HG02588 (cell line): ENCODE data around the gene SREBF1.

Source experiments
- ATAC-seq: cut with Tn5 transposase; IDR thresholded peaks from one replicate; pipeline ENCODE4 v1.9.1; 2021; ENCODE audit warnings: mild to moderate bottlenecking, moderate library complexity; ENCODE audit not compliant: unreplicated experiment

The SREBF1 gene

DNA sequence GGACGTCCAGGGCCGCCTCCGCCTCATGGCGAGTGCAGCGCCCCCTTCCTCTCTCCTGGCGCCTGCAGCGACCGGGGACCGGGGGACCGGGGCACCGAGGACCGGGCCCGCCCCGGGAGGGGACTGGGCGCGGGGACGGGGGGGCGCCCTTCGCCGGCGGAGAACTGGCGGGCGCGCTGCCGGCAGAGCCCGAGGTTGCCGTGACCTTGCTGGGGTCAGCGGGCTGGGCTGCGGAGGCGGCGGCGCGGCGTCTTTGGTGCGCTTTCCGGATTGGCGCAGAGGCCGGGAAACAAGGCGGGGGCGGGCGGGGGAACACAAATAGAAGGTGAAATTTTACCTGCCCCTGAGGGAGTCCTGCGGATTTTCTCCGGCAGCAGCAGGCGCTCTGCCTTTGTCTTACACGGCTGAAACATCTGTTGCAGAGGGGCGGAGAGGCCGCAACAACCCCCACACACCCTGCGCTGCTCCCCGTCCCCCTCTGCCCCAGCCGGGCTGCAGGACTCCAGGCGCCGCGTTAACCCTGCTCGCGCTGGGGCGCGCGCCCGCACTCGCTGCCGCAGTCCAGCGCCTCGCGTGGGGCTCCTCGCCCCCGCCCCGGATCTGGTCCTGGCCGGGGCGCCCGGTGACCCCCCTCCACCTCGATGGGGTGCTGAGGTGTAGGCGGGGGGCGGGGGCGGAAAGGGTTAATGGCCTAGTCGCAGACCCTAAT, 53.5 kb downstream of the SREBF1 start:
- ATAC-seq = no peak

DNA sequence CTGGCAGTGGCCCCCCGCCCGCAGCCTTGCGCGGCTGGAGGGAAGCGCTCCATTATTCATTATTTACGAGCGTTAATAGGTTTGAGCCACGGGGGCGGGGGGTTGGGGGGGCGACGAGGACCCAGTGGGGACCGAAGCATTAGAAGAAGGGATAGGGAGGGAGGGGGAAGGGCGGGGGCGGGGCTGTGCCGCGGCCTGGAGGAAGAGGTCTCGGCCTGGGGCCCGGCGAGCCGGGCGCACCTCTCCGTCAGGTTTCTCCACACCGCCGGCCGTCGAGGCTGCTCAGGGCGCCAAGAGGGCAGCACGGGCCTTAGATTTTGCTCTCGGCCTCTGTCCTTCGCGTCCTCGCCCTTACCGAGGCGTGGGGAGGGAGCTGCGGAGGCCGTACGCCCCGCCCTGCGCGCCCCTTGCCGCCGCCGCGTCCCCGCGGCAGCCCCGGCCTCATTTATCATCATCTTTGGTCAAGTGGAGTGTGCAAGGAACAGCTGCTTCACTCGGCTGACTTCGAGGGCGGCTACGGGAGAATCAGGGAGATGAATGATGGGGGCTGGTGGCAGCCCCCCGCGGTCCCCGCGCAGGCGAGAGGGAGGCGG, 54.2 kb downstream of the SREBF1 start:
- no peak for ATAC-seq

DNA sequence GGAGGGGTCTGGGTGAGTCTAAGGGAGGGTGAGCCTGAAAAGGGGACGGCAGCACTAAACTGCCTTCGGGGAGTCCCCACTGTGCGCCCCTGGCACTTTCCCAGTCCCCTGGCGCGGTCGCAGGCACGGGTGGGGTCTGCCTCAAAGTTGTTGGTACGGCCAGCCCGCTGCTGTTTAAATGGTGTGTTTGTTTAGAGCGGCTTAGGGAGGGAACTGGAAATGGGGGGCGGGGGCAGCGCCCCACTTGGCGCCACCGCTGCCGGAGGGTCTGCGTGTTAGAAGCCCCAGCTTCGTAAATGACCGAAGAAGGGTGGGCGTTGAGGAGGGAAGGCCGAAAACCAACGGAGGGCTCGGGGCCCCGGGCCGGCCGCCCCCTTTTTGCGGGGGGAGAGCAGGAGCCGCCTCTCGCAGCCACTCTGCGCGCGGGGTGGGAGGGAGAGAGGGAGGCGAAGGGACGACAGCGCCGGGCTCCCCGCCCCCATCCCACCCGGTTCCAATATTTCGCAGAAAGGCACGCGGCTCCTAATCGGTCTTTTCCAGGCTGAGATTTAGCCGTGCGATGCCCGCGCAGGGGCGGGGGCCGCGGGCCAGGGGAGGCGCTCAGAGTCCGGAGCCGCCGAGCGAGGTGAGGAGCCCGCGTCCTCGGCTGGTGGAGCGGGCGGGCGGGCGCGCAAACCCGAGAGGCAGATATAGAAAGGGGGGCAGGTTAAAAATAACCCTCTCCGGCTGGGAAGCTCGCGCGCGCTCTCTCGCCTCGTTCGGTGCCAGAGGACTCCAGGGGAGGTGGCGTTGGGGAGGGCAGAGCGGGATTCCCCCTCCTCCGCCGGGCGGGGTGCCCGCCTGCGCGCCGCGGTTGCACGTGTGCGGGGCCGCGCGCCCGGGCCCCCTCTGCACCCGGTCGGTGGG, 54.9 kb downstream of the SREBF1 start:
- no peak for ATAC-seq

DNA sequence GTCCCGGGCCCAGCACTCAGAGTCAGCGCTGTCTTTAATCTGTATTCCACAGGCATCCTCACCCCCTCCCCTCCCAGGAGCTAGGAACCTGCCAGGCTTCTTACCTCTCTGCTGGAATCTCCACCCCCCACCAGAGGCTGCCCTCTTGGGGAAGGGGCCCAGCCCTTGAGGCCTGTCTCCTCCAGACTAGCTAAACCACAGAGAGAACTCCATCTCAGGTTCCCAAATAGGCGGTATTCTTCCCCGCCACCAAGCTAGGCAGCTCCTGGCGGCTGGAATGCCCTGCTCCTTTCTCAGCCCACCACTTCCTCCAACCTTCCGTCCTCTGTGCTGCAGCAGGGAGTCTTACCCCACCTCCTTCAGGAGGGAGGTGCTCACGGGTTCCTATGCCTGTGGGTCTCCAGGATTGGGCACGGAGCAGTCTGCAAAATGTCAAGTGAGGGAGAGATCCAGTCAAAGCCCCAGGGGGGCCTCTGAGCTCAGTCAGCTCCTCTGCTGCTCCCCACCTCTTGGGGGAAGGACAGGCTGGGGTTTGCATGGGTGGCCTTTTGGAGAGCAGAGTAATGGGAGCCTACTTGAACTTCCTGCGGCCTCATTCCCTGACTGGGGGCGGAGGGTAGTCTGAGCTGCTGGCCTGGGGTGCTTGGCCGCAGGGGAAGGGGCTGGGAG, 55.7 kb downstream of the SREBF1 start:
- no peak for ATAC-seq

DNA sequence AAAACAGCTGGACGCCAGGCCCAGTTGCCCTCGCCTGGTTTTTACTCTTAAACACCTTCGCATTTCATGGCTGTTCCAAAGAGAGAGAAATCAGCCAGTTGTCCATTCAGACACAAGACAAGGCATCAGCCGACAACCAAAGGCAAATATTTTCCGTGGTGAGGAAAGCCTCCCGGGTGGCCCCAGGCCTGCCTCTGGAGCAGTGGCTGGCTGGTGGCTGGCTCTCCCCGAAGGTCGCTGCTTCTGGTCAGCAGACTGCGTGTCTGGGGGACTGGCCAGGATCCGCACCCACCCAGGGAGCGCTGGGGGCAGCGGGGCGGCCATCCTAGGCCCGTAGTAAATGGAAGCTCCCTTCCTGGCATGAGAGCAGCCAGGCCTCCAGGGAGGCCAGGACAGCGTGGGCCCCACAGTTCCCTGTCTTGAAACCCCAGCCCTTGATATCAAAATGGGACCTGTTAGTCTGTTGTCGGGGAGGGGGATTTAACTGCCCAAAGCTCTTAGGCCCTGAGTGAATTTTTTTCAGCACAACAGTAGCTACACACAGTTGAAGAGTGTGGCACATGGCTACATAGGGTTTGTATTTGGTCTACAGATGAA, 57.7 kb downstream of the SREBF1 start:
- ATAC-seq = no peak

DNA sequence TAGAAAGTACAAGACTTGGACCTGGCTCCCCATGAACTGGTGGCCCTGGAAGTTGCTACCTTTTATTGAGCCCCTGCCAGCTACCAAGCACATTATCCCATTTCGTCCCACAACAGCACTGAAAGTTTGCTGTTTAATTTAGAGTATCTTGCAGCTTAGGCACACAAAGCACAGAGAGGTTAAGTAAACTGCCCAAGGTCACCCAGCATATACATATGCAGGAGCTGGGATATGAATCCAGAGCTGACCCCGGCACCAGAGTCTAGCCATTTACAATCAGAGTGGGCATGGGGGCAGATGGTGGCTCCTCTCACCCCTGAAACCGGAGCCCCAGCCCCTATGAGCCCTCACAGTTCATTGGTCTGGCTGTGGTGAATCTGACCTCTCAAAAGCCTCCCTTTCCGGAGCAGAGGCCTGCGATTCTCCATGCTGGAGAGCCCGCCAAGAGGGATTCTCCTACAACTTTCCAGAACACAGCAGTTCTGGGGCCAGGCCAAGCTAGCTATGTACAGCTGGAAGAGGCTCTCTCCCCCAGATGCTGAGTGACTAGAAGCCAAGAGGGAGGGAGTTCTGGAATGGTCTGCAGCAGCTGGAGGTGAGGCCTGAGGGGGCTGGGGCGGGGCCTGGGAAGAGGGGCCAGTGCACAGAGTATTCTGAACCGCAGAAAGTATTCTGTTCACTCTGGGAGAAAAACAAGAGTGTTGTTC, 58.3 kb downstream of the SREBF1 start:
- ATAC-seq = no peak

DNA sequence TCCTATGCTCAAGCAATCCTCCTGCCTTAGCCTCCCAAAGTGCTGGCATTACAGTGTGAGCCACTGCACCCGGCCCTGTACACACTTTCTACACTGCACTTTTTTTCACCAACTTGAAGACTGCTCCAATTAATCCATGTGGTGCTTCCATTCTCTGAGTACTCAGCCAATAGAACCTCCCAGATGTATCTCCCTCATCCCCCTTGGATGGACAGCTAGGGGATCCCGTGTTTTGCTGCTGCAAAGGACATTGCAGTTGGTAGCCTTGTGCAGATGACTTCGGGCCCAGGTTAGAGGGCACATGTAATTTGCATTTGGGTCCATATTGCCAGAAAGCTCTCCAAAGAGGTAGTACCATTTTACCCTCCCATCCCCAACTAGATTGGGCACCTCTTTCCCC, 59.9 kb downstream of the SREBF1 start:
- ATAC-seq = no peak

DNA sequence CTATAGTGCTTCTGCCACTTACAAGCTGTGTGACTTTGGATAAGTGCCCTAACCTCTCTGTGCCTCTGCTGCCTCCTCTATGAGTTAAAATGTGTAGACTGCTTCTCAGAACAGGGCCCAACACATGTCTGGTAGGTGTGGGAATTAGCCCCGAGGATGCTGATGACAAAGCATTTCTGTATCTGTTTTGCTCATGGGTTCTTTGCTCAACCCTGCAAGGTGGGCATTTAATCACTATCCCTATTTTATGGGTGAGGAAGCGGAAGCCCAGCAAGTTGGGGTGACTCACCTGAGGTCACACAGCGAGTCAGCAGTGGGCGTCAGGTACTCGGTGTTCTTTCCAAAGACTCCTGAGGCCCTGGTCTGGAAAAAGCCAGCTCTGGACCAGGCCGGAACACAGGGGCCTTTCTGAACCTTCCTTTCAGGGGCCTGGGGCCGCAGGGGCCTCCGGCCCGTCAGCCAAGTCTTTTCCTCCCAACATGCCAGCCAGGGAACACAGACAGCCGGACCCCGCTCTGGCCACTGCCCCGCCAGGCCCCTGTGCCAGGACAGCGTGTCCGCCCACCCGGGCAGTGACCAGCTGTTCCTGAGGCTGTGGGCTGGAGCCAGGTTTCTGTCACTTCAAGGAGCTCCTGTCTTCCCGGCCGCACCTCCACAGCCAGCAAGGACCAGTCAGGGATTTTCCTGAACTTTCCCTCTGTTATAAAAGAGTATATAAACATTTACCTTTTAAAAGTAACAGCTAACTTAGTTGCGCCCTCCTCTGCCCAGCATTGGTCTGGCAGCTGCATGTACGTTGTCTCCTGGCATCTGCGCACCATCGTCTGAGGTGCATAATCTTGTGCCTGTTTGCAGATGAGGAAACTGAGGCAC, 62.5 kb downstream of the SREBF1 start:
- no peak for ATAC-seq

DNA sequence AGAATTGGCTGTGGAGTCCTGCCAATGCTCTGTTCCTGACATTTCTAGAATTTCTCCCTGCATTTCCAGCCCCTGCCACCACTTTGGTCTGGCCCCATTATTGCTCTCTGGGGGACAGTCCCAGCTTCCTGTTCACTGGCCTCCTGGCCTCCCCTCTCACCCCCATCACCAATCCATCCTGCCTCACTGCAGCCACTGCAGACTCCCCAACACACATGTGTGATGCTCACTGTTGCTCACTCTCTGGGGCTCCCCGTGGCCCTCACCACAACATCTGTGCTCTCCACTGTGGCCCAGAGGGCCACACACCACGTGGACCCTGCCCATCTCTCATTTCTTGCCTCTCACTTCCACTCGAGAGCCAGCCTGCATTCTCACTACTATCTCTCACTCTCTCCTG, 64.6 kb downstream of the SREBF1 start:
- ATAC-seq = no peak

DNA sequence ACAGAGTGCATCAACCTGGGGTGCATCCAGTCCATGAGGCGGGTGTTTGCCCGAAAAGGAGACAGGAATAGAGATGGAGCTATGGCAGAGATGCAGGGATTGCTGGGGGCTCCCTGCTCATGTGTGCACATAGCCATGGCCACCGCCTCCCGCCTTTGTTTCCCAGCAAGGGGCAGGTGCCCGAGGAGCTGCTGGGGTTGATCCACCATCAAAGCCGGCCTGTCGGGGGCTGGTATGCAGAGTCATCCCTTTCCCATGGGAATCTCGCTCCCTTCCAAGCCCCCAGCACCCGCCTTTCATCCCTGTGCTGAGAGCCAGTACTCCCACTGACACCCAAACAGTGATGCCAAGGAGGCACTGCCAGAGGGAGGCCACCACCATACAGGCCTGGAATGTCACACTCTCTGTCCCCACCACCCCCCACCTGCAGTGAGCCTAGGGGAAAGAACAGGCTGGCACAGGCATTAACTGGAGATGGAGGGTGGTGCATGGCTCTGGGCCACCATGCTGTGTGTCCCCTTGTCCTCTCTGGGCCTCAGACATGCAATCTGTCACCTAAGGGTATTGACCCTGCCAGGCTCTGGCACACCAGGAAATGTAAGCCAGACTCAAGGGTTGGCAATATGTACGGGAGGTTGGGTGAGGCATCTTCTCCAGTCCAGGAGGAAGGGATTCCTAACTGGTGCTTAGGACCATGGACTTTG, 65.1 kb downstream of the SREBF1 start:
- no peak for ATAC-seq

DNA sequence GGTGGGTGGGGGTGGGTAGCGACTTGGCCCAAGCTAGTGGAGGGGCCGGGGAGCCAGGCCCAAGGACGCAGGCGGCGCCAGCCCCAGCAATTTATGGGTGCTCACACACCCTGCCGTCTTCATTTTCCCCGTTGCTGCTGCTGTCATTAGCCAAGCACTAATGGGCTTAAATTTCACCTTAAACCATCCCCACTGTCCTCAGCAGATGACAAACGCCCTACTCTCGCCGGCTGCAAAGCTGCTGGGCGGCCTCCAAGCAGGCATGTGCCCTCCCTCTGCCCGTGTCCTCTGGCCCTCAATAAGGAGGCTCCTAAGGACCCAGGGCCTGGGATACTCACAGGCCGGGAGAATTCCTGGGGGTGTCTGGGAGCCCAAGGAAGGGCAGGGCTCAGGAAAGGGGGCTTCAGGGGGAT, 66.1 kb downstream of the SREBF1 start:
- ATAC-seq = no peak

DNA sequence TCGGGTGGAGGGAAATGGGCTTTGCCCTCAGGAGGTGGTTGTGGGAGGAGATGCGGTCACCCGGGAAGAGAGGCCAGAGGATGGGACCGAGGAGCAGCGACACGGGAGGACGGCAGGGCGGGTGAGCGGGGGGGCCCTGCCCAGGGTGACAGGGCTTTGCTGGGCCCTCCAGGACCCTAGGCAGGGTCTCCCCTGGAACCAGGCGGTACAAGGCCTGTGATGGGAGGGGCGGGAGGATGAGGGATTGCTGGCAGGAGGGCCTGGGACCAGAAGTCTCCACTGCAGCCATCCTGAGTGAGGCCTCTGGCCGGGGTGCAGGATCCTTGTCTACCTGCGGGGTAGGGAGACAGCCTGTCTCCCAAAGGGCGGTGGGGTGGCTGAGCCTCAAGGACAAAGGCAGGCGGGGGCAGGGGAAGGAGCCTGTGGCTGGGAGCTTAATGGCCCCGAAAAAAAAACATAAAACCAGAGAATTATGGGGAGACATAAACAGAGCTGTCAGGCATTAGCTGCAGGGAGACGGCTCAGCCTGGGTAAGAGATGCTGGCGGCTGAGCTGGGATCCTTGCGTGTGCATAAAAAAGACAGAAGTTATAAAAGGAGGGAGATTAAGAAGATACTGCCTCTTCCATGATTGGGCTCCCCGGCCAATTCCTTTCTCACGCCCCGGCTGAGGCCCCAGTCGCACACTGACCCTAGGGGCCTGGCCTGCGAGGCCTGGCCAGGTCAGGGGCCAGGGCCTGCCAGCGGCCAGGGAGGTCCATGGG, 66.7 kb downstream of the SREBF1 start:
- no peak for ATAC-seq

DNA sequence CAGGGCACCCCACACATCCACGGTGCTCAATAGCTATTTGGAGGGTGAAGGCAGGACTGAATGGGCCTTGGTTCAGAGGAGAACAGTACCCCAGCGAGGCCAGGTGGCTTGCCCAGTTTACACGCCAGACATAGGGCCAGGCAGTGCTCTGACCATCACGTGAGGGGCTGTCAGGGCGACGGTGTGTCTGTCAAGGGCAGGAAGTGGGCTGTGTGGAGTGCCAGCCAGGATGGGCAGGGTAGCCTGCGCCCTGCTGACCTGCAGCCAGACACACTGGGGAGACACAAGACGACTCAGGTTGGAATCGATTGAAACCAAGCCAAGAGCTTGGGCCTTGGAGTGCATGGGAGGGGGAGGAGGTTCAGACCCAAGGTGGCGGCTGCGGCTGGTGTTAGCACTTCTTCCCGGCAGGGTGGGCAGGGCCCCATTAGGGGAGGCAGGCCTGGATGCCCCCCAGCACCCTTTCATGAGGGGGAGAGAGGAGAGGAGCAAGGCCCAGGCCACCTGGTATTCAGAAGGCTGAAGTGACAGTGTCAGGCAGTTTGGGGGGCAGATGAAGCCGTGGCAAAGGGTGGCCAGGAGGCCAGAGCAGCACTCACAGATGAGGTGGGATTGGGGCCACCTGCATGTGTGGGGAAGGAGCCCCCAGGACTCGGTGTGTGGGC, 68.2 kb downstream of the SREBF1 start:
- ATAC-seq = no peak

DNA sequence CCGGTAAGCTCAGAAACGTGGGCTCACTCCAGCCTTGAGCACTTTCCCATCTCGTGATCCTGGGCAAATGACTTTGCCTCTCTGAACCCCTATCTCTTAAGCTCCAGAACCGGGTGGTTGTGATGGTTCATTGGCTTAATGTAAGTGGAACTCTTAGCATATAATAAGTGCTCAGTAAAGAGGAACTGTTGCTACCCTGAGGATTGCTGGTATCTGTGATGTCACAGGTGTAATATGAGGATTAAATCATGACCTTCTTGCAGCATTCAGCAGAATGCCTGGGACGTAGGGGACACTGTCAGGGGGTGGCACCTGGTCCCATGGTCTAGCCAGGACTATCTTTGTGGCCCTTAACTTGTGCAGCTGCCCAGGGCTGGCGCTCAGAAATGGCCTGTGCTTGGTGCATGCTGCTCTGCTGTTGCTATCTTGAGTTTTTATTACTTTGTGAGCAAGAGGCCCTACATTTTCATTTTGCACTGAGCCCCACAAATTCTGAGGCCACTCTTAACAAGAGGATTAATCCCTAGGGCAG, 68.8 kb downstream of the SREBF1 start:
- ATAC-seq = no peak

DNA sequence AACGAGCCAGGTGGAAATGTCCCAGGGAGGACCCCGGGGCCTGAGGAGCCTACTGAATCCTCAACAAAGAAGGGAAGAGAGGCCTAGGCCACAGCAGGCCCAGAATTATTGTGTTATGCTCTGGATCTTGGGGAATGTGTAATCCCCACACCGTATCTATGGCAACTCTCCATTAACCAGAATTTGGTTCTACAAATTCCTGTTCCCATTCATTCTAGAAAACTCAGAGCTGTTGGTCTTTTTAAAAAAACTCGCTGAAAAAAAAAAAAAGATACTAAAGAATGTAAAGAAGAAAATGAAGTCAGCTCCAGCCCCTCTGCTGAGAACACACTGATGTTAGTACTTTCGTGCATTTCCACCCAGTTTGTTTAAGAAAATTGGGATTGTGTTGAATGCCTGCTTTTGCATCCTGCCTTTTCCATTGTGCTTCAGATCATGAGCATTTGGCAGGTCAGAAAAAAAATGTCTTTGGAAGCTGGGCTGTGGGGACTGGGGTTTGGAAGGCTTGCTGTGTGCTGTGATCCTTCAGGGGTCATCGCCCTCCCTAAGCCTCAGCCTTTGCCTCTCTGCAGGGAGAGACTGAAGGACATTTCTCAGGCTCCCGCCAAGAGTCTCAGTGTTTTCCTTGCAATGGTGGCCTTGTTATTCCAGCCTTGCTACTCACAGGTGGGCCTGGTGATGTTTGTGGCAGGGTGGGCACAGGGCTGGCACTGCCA, 69.5 kb downstream of the SREBF1 start:
- no peak for ATAC-seq

DNA sequence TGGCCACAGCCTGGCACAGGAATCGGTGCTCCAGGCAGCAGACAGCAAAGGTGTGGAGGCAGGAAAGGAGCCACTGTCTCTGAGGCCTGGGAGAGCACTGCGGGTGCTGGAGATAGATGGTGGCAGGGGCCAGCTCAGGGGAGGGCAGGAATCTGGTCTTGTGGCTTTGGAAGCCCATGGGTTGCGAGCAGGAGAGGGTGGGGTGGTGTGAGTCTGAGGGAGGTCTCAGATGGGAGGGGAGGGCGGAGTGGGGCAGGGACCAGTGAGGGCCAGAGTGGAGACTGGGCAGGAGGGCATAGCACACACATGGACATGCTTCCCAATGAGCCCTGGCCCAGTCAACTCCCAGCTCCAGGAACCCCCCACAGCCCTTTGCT, 70.1 kb downstream of the SREBF1 start:
- no peak for ATAC-seq
